ENCODE data around the gene SLC11A2.
"Not testable (repeated sequence)": the region's sequence is repeated elsewhere in the genome, so short reads cannot be mapped to it uniquely, and the experiment has no call there.

SLC11A2 gene

DNA sequence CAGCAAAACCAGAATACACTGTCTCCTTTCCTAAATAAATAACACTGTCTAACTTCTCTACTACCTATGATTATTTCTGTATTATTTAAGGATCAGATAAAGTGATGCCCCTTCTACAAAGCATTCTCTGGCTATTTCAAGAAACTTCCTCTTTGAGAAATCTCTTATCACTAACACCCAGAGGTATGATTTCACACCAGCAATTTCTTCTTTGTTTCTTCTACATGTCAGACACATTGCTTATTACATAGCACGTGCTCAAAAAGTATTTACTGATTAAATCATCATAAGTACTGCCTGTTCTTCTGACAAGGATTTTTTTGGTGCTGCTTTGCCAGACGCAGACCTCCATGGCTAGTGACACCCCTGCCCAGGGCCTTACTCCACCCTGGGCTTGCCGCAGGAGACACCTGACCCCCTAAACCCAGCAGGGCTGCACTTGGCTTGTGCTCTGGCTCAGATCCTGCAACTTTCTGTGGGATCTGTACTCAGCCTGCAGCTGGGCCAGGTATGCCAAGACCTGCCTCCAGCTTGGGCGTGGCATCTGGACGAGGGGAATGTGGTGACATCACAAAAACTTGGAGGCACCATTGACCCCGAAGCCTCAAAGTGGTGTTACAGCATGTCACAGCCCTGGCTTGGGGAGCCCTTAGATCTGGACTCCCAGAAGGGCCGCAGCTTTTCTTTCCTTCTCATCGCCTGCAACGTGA is 89.2 kb downstream of the SLC11A2 start:
- no peak for DNase-seq

DNA sequence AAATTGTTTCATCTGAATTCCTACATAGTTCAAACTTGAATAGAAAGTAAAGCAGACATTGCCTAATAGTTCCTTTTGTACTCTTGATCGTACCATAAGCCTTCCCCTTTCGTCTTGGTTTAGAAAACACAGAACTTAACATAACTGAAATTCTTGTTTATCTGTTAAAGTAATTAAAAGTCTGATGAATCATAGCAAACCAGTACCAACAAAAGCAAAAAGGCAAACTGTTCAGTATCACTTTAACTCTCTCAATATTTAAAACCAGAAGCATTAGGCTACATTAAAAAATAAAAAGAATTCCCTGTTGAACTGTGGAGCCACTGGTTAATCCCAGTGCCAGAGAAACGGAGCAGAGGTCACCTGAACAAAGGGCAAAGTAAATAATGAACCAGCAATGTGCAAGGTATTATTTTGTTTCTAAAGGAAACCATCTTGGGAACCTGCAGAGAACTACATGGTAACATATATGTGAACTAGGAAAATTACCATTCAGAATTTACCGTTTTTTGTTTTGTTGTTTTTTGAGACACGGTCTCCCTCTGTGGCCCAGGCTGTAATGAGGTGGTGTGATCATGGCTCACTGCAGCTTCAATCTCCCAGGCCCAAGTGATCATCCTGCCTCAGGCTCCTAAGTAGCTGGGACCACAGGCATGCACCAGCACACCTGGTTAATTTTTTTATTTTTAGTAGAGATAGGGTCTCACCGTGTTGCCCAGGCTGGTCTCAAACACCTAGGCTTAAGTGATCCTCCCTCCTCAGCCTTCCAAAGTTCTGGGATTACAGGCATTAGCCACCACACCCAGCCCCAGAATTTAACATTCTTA is 91.0 kb downstream of the SLC11A2 start:
- no peak for DNase-seq

DNA sequence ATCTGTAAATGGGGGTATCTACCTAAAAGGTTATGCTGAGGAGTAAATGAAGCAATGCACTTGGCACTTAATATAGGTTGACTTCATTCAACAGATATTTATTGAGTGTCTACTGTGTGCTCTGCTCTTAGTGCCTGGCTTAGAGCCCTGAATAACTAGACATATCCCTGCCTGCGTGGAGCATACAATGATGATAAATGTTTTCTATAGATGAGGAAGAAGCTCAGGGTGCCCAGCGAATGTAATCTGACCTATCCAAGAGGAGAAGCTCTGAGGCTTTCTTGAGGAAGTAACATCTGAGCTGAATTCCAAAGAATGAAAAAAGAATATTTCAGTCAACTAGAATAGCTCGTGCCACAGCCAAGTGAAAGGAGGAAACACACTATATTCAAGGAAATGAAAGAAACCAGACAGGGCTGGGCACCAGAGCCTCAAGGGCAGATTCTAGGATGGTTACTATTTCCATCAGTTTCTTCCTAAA is 91.8 kb downstream of the SLC11A2 start:
- DNase-seq, result no peak

DNA sequence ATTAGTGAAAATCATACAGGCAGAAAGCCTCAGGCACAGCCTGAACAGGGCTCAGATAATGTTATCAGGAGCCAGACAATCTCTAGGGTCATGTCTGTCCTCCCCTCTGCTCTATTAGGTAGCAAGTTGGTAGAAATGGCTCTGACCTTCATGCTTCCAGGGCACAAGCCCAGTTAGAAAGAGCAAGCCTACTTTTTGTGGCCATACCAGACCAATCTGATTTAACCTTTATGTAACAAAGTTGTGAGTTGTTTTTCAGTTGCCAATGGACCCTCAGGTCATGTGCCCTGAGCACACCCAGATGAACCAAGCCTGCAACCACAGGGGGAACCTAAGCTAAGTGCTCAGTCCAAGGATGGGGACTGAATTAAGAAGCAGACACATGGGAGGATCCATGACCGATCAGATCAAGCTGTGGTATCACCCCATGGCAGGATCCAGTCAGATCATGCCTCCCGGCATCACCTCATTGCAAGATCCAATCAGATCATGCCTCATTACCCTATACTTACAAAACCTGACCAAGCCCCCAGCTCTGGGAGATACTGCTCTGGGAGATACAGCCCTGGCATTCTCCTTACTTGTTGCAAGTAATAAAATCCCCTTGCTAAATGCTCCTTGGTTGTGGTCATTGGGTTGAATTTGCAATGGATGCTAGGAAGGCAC is 92.6 kb downstream of the SLC11A2 start:
- DNase-seq, result no peak

DNA sequence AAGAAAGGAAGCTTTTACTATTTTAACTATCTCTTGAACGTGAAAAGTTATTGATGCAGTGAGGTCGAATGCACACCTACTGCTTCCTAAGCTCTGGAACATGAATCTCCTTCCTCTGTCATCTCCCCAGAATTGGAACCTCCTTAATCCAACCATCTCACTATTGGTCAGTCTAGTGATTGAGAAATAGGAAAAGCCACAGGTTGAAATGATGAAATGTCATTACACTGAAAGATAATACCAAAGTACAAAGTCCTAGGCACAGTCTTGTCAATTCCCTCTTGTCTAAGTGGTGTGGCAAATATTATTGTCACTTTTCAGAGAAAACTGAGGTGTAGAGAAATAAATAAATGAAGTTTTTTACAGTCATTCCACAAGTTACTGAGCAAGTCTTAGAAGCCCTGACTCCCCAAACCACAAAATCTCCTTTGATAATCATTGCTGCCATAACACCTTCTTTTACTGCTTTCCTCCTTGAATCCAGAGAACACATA is 93.3 kb downstream of the SLC11A2 start:
- DNase-seq, result no peak

DNA sequence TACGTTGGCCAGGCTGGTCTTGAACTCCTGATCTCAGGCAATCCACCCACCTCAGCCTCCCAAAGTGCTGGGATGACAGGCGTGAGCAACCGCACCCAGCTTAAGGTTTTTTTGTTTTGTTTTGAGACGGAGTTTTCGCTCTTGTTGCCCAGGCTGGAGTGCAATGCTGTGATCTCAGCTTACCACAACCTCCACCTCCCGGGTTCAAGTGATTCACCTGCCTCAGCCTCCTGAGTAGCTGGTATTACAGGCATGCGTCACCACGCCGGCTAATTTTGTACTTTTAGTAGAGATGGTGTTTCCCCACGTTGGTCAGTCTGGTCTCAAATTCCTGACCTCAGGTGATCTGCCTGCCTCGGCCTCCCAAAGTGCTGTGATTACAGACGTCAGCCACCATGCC is 95.7 kb downstream of the SLC11A2 start:
- not testable (repeated sequence) for DNase-seq

DNA sequence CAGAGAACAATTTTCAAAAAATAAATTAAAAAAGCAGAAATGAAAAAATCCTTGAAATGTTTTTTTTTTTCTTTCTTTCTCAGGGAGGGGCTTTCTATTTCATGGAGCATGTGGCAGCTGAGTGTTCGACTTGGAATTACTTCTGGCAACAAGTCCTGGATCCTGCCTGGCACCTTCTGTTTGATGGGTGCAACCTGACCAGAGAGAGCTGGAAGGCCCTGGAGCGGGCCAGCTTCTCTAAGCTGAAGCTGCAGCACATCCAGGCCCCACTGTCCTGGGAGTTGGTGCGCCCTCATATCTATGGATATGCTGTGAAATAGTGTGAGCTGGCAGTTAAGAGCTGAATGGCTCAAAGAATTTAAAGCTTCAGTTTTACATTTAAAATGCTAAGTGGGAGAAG is 96.4 kb downstream of the SLC11A2 start:
- DNase-seq, result no peak

All from NCI-H1105 (cell line).